ENCODE results near the gene MTX3. TPM values are rescaled to one million over a fixed set of nuclear protein-coding genes. Genes with fewer than 3 reads are reported as not detected.
A peak's percentile ranks its signal among the peaks of the same experiment; 100 is the strongest.

Gene MTX3
- total RNA-seq, 1 experiment from 2014 or later: 21.0 TPM

DNA sequence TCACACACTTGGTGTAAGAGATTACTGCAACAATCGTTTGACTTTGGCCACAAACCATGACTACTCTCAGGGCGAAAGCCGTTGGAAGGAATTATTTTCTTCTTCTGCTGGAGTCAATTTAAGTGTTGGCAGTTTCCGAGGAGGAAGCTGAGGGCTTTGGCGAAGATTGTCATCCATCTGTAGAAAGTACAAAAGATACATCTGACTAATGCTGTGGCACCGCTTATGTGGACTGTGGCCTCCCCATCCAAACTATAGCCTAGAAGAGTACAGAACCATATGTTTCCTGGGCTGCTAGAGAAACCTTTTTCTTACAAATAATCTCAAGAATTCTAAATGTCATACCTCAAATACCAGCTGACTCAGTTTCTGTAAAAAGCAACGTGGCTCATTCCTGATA lies 7.4 kb downstream of the MTX3 start:
- no peak for DNase-seq (ENCODE audit: low spot score)

DNA sequence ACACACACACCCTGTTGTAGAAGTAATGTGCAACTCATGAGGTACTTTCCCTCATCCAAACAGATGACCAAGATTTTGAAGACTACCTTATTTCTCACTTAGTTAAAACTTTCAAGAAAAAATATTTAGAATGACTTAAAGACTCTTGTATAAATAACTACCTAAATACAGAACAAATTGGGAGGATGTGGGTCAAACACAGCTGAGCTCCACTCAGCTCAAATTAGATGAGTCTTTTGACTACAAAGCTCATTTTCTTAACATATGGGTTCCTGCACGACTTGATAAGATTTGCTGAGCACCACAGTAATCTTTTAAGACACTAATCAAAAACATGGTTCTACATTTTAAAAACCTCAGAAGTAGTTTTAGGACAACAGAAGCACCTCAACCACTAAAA lies 8.9 kb downstream of the MTX3 start:
- no peak for DNase-seq (ENCODE audit: low spot score)

DNA sequence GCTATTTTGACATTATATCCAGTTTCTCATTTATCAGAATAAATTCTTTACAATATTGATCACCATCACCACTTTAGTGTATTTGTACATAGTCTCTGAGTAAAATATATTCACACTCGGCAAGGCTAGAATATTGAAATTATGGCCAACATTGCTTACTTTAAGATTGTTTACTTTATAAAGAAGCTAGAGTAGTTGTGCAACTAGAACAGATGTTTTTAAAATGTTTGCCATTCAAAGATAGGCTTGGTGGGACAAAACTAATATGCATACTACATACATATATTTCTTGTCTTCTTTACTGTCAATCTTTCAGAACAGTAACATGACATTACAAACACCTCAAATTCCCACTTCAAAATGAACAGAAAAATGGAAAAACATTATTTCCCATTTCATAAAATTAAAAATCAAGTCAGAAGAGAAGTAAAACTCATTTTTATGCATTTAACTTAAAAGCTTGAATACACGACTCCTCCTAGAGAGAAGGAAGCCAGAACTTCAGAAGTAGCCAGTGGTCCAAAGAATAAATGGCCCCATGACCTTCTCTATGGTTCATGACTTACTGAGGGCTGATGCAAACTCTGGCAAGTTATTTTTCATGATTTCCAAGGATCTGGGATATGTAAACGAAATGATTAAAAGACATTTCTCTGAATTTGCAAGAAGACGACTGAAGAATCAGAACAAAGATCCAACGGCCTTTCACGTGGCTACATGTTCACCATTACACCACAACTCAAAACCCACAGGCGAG lies 14.1 kb downstream of the MTX3 start:
- DNase-seq (ENCODE audit: low spot score): no peak

DNA sequence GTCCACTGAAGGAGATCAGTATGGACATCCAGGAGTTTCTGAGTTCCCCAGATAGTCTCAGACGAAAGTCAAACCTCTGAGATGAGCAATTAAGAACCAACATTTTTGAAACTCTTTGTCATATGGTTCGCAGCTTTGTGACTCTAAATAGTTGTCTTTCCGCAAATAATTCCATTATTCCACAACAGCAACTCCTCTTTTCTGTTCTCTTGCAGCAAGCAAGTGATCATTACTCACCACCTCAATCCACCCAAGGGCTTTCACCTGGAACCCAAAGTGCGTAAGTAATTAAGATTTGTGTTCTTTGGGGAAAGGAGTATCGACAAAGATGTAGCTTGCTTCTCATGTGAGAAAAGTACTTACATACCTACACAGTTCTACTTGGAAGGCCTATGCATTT lies 15.6 kb downstream of the MTX3 start:
- DNase-seq (ENCODE audit: low spot score): no peak

DNA sequence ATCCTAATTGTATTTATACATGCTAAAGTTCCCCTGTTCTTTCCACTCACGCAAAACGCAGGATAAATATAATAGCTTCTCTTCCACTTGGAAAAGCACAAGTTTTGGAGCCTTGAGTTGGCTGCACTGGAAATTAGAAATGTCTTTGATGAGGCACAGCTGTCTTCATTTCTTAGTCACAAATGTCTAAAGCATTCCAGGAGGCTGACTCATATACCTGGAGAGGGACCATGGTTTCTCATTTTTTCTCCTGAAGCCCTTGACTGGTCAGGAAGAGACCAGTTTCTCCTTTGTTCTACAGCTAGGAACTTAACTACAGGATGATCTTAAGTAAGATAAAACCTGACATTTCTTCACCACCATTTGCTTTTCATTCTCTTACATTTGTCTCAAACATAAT lies 16.2 kb downstream of the MTX3 start:
- DNase-seq (ENCODE audit: low spot score): peak; percentile 74

DNA sequence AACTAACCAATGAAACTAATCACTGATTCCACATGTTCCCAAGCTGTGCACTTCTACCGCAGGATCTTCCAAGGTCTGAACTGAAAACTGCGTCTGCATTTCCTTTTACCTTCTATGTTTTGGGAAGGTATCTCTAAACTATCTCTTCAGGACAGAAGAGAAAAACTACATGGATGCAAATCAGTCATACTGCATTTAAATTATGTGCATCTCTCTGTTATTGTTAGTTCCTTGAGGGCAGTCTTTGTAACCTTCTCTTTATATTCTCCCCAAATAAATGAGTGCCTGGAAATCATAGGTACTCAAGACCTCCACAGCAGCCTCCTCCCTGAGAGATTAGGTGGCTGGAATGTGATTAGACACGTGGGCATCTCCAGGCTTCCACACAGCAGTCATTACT lies 17.1 kb downstream of the MTX3 start:
- DNase-seq (ENCODE audit: low spot score): no peak

DNA sequence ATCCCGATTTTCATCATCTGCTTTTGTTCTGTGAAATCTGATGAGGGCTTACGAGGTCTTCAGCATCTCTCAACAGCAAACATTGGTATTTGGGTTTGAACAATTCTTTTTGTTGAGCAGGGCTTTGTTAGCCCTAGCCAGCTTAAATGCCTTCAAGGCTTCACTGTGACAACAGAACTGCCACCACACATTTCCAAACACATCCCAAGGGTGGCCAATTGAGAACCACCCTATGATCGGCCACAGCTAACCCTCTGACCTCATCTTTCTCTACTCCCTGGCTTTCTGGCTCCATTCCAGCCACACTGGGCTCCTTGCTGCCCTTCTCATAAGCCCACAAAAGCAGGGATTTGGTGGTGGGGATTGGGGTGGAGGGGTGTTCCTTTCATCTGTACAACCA lies 17.6 kb downstream of the MTX3 start:
- DNase-seq (ENCODE audit: low spot score): no peak

DNA sequence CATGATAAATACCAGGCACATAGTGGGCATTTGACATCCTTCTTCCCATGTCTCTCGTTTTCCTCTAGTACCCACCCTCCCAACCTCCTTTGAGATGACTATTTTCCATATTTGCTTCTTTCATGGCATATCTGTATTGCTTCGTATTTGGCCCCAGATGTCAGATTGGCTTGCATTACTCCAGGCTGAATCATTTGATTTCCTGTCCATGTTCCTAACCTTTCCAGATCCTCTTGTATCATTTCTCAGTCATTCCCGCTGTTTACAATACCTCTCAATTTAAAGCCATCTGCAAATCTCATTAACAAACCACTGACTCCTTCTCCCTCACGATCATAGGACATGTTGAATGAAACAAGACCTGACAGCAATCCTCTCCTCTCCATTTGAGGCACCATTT lies 19.9 kb downstream of the MTX3 start:
- peak; percentile 63 for DNase-seq (ENCODE audit: low spot score)

DNA sequence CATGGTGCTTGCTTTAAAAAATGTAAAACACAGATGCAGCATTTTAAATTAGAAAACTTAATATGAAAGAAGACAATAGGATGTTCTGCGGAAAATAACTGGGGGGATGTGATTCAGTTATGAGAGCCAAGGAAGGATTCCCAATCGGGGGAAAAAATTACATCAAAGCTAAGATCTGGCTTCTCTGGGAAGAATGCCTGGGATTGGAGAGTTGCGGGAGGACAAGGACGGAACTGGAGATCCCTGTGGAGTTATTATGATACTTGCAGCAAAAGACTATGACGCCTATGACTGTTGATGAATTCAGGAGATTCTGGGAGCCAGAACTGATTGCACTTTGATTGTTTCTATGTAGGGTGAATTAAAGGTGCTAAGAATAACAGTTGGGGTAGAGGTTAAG lies 24.6 kb downstream of the MTX3 start:
- DNase-seq (ENCODE audit: low spot score): no peak

DNA sequence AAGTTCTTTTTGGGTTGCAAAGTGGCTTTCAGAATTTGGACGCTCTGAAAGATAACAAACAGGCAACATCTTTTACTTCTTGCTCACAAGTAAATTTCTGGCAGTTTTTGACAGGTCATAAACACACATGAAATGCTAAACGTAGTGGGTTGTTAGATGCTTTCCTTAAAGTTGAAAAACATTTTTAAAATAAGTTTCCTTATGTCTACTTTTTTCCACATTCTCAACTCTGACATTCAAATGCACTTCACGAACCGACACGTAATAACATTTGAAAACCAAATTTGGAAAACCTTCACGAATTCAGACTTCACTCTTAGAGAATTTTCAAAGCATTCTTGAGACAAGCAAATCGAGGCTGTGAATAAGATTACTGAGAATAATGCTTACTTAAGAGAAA lies 26.9 kb downstream of the MTX3 start:
- no peak for DNase-seq (ENCODE audit: low spot score)

DNA sequence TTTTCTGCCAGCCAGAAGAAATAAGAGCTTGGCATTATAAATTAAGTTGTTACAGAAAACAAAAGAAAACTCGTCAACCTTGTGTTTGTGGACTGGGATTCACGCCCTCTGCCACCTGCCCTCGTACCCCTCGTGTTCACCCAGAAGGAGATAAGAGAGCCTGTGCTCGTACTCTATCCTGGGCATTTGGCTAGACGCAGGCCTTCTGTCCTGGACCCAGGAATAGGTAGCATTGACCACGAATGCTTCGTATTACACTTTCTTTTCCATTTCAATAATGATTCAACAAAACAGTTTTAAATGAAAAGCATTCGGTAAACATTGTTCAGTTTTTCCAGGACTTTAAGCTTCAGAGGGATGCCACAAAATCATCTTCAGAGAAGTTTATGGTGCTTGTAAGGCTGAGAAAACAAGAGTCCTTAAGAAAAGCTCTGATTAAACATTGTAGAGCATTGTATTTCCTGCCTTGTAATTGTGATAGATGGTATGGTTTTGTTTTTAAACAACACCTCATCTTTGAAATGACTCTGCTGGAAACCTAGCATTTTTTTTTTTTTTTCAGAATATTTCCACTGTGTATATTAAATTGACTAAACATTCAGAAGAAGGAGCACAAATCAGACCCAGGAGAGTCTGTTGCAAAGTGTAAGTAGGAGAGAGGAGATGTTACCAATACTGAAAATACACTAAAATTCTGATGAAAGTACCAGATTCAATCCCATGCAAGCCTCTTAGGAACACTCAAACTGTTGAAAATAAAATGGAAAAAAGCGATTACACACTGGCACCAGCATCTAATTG lies 27.6 kb downstream of the MTX3 start:
- DNase-seq (ENCODE audit: low spot score): no peak

DNA sequence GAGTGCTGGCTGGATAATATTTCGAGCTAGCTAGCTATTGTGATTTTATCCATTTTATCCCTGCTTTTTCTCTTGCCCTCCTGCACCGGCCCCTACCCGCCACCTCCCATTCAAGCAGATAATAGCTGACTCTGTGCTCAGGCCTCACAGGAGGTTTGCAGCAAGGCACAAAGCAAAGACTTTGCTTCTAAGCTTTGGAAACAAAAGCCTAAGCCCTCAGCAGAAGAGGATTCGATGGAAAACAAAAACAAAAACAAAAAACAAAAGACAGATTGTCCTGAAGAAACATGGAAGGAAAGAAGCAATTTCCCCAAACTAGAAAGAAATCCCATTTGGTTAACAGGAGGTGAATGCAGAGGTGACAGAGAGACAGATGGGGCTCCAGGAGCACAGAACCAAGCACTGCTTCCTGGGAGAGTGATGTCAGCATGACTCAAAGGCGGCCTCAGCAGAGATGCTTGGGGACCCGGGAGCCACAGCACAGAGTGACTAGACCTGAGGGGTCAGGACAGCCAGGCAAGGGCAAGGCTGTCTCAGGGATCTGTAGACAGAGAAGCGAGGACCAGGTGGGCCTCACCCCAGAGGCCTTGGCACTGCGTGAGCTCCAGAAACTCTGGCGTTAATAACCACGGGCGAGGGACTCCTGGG lies 28.4 kb downstream of the MTX3 start:
- DNase-seq (ENCODE audit: low spot score): peak; percentile 69

DNA sequence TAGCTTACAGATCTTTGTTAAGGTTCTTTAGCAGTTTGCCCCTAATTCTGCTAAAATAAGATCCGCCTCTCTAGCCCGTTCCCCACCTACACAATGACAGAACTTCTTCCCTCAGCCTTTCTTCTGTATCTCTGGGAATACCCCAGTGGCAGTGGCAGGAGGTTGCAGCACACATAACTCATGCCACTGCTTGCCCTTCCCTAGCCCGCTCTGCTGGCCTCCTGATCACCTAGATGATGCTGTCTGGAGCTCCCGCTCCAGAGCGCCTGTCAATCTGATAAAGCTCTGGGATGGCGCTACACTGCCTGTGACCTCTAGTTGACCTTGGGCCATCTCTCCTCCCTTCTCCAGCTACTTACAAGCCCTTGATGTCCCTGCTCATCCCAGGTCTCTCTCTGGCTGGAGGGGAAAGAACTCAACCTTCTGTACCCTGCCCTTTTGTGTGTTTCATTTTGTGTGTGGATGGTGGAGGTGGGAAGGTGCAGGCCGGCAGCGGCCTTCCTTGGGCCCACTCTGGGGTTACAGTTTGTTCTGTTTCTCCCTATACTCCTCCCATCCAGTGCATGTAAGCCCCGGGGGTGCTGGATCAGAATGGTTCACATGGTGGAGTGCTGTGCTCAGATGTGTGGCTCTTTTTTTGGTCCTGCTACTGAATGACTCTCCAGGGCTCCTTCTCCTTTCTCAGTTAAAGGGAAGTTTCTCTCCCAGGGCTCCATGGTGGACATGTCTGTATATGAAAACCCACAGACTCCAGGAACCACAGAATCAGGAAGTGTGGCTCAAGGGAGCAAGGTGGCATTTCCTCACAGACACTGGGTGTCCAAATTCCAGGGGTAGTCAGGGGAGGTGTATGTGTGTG lies 29.1 kb downstream of the MTX3 start:
- DNase-seq (ENCODE audit: low spot score): no peak

DNA sequence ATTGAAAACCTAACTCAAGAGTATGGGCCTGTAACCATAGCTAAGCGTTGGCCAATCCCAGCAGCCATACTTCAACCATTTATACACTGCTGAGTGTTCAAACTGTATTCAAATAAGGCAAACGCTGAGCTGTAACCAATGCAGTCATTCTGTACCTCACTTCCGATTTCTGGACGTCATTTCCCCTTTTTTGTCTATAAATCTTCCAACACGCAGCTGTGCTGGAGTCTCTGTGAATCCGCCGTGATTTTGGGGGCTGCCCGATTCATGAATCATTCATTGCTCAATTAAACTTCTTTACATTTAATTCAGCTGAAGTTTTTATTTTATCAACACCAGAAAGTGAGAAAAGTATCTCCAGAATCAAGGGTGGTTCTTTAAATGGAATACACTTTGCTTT lies 31.7 kb downstream of the MTX3 start:
- no peak for DNase-seq (ENCODE audit: low spot score)

DNA sequence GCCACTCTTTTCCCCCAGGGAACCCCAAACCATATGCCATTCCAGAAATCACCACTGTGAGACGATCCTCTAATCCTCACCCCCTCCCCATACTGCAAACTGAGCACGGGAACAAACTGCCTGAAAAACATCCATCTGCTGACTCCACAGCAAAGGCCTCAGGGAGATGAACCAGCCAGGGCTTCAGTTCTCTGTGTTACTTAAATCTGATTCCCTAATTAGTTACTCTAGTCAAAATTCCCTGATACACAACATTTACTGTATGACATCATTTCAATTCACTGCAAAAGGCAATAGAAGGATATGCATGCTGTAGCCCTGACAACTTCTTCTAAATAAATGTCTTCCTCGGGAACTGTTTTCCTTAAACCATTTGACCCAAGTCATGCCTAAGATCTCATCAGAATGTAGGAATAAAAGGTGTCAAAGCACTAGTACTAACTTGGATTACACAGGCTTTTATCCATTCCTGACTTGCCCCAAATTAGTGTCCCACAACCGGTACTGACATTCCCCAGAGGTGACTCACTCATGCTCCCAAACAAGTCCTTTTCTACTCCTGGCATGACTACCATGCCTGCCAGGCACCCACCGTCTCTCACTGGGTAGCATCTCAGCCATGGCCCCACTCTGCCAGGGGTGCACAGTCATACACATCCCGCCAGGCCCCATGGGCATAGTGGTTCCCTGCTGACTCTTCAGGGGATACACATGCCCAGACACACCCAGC lies 35.0 kb downstream of the MTX3 start:
- DNase-seq (ENCODE audit: low spot score): peak; percentile 77

DNA sequence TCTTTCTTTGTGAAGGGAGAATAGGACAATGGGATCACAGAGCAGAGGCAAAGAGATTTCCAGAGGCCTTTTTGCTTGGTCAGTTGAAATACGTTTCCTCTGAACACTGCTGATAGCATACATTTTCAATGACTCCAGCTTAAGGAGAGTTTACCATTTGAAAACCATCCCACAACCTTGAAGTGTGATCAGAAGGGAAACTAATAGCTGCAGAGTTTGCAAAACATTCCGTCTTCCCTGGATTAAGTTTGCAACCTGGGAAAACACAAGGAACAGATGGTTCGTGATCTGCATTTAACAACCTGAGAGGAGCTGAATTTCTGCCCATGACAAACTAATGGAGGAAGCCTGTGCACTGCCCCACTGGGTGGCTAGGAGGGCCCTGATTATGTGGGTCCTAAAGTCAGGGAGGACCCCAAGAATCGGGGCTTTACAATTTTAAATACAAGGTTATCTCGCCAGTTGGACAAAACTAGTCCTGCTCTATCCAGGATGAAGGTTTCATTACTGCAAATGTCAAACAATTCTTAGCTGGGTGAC lies 35.6 kb downstream of the MTX3 start:
- DNase-seq (ENCODE audit: low spot score): no peak

DNA sequence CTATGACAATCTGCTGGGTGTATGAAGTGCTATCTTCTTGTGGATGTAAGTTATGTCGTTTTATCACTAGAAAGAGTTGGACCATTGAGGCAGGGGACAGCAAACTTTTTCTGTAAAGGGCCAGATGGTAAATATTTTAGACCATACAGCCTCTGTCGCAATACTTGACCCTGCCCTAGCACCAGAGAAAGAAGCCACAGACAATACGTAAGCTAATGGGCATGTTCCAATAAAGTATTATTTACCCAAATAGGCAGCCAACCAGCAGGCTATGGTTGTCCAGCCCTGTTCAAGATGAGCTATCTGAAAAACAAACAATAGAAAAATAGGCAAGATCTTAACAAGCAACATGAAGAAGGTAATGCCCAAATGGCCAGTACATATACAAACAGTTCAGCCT lies 36.4 kb downstream of the MTX3 start:
- no peak for DNase-seq (ENCODE audit: low spot score)

DNA sequence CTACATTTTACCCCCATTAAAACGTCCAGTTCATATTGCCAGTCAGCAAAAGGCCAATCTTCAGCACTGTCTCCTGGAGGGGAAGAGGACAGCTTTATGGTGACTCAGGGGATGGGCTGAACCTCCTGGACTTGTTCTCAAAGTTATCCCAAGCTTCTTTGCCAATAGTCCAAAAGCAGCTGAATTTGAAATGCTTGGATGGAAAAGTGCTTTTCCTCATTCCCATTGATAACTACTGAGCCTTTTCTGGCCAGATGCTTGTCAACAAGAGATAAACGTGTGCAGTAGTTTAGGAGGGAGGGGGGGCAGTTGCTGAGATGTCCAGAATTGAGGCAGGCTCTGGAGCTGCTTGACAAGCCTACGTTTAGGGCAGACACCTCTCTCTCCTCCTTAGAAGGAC lies 43.5 kb downstream of the MTX3 start:
- no peak for DNase-seq (ENCODE audit: low spot score)

DNA sequence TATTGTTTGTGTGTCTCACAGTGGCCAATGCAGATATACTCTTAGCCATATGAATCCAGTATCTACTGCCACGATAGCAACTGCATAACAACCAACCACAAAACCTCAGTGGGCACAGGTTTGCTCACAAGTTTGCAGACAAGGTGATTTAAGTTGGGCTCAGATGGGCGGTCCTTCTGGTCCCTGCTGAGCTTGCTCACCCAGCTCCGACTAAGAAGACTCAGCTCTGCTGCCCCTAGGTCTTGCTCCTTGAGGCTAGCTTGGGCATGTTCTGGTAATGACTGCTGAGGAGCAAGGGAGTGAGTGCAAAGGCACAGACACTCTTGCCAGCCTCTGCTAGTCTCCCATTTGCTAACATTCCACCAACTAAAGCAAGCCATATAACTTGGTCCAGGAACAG lies 52.6 kb downstream of the MTX3 start:
- DNase-seq (ENCODE audit: low spot score): no peak

DNA sequence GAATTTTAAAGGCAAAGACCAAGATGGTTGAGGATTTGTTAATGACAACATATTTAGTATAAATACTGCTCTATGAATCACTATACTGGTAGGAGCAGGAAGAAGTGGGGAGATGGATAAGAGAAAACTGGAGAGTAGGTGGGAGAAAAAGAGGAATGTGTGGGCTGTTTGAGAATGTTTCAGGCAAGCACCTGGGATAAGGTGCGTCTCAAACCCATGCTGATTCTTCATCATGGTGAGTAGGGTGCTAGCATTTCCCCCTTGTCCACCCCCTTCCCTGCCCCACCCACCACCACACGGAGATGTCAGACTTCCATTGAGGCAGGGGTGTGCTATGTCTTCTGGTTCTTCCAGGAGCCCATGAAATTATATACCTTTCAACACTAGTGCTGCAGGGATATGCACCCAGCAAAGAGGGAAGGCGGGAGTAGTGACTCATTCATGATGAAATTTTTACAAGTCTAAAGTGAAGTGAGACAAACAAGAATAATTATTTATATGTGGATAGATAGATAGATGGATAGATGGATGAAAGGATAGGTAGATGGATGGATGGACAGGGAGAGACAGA lies 54.3 kb downstream of the MTX3 start:
- no peak for DNase-seq (ENCODE audit: low spot score)
